Activated T-helper 9 cell treated with anti-CD3 and anti-CD28 coated beads, Interleukin-2, amount 50 U/mL, for 16 hours (primary cell): Measurements from ENCODE around the gene BSCL2.
"Not testable (repeated sequence)": the region's sequence is repeated elsewhere in the genome, so short reads cannot be mapped to it uniquely, and the experiment has no call there.

Experiments used
- DNase-seq: peaks from one replicate; pipeline ENCODE4 v3.0.0-alpha.2; 2020; ENCODE audit warnings: low read depth

BSCL2 gene

GRCh38 chr11:62719302-62719978, 12.2 kb upstream of the BSCL2 start:
- DNase-seq: no peak

- no peak for DNase-seq
These were observed 9.6 kb upstream of the BSCL2 start for GRCh38 chr11:62716816-62717215.

- no peak for DNase-seq
These were observed 9.0 kb upstream of the BSCL2 start for GRCh38 chr11:62716206-62716605.

GRCh38 chr11:62715150-62716130, 8.2 kb upstream of the BSCL2 start:
- no peak for DNase-seq

- no peak for DNase-seq
These were observed 6.1 kb upstream of the BSCL2 start for GRCh38 chr11:62713343-62713742.

GRCh38 chr11:62712861-62713260, 5.6 kb upstream of the BSCL2 start:
- no peak for DNase-seq

- DNase-seq: no peak
These were observed 5.1 kb upstream of the BSCL2 start for GRCh38 chr11:62712276-62712812.

GRCh38 chr11:62710001-62710345, 2.7 kb upstream of the BSCL2 start:
- DNase-seq: no peak

- DNase-seq: peak; percentile 90
These were observed 2.2 kb upstream of the BSCL2 start for GRCh38 chr11:62709247-62710000.

GRCh38 chr11:62708793-62709192, 1.6 kb upstream of the BSCL2 start:
- no peak for DNase-seq

- DNase-seq: no peak
These were observed 1.2 kb upstream of the BSCL2 start for GRCh38 chr11:62708392-62708791.

- no peak for DNase-seq
These were observed 375 bp downstream of the BSCL2 start for GRCh38 chr11:62706850-62707247.

- DNase-seq: peak; percentile 91
These were observed 1.1 kb downstream of the BSCL2 start for GRCh38 chr11:62705880-62706849.

- no peak for DNase-seq
These were observed 1.8 kb downstream of the BSCL2 start for GRCh38 chr11:62705413-62705812.

- DNase-seq: not testable (repeated sequence)
These were observed 3.3 kb downstream of the BSCL2 start for GRCh38 chr11:62703921-62704320.

GRCh38 chr11:62702246-62702645, 5.0 kb downstream of the BSCL2 start:
- no peak for DNase-seq

- DNase-seq: peak; percentile 57
These were observed 12.6 kb downstream of the BSCL2 start for GRCh38 chr11:62694455-62695167.

GRCh38 chr11:62693624-62694023, 13.6 kb downstream of the BSCL2 start:
- not testable (repeated sequence) for DNase-seq

GRCh38 chr11:62689421-62690183, 17.6 kb downstream of the BSCL2 start, which contains the start of gene LRRN4CL:
Gene LRRN4CL (minus strand): TSS chr11:62689530. CDS start chr11:62688508, 1,022 bp downstream.
- DNase-seq: no peak
